ENCODE measurements around the gene GALE.

DNA sequence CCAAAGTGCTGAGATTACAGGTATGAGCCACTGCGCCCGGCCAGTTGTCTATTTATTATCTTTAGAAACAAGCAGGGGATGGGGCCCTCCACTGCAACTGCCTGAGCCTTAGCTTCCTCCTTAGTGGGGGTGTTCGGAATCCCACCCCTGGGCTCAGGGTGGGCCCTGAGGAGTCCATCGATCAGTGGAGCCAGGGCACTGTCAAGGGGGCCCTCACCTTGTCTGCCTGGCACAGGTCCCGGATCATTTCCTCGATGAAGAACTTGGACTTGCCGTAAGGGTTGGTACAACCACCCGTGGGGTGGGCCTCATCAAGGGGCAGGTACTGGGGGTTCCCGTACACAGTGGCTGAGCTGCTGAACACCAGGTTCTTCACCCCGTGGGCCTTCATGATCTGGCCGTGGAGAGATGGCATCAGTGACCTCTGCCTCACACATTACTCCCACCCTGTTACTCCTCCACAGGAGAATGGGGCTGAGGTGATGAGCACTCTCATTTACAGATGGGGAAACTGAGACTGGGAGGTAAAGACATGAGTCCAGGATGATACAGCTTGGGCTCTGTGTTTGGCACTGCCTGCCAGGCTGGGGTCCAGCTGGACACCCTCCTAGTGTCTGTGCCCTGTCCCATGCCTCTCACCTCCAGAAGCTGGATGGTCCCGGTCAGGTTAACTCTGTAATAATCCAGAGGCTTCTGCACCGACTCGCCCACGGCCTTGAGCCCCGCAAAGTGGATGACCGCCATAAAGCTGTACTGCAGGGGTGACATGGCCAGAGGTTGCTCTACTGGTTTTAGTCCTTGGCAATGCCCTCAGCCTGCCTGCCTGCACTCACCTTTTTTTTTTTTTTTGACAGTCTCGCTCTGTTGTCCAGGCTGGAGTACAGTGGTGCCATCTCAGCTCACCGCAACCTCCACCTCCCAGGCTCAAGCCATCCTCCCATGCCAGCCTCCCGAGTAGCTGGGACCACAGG, 2.8 kb downstream of the GALE start:
- TF ChIP-seq, protein P1, sequence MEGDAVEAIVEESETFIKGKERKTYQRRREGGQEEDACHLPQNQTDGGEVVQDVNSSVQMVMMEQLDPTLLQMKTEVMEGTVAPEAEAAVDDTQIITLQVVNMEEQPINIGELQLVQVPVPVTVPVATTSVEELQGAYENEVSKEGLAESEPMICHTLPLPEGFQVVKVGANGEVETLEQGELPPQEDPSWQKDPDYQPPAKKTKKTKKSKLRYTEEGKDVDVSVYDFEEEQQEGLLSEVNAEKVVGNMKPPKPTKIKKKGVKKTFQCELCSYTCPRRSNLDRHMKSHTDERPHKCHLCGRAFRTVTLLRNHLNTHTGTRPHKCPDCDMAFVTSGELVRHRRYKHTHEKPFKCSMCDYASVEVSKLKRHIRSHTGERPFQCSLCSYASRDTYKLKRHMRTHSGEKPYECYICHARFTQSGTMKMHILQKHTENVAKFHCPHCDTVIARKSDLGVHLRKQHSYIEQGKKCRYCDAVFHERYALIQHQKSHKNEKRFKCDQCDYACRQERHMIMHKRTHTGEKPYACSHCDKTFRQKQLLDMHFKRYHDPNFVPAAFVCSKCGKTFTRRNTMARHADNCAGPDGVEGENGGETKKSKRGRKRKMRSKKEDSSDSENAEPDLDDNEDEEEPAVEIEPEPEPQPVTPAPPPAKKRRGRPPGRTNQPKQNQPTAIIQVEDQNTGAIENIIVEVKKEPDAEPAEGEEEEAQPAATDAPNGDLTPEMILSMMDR (IDR thresholded peaks at IDR 0.05), result no peak
- TF ChIP-seq EP300 (IDR thresholded peaks at IDR 0.05; ENCODE audit: low read depth), result no peak
- TF ChIP-seq POLR2A (IDR thresholded peaks at IDR 0.05), result peak; percentile 7
